ENCODE results near the gene MYO5B.

GRCh38 chr18:49851624-49852023 lies 343.3 kb downstream of the MYO5B start:
- no peak for TF ChIP-seq POLR2A (IDR thresholded peaks at IDR 0.05)
- TF ChIP-seq CTCF (IDR thresholded peaks at IDR 0.05) = no peak

Measured in esophagus squamous epithelium (tissue), 4 donors.